AG09319 (cell line): ENCODE measurements around the gene SMC3.
"Not testable (repeated sequence)": the region's sequence is repeated elsewhere in the genome, so short reads cannot be mapped to it uniquely, and the experiment has no call there.

Source experiments
- DNase-seq: peaks from one replicate; pipeline ENCODE4 v3.0.0-alpha.2; 2010; ENCODE audit warnings: low read depth; ENCODE audit errors: extremely low read depth
- CTCF ChIP-seq: IDR thresholded peaks from 2 replicates; pipeline ENCODE4 v1.5.1; 2011; ENCODE audit warnings: low read depth, mild to moderate bottlenecking, inconsistent platforms, low read length, moderate library complexity

SMC3 gene

GRCh38 chr10:110618230-110618610 is 50.7 kb downstream of the SMC3 start:
- no peak for DNase-seq
- no peak for TF ChIP-seq CTCF

DNA sequence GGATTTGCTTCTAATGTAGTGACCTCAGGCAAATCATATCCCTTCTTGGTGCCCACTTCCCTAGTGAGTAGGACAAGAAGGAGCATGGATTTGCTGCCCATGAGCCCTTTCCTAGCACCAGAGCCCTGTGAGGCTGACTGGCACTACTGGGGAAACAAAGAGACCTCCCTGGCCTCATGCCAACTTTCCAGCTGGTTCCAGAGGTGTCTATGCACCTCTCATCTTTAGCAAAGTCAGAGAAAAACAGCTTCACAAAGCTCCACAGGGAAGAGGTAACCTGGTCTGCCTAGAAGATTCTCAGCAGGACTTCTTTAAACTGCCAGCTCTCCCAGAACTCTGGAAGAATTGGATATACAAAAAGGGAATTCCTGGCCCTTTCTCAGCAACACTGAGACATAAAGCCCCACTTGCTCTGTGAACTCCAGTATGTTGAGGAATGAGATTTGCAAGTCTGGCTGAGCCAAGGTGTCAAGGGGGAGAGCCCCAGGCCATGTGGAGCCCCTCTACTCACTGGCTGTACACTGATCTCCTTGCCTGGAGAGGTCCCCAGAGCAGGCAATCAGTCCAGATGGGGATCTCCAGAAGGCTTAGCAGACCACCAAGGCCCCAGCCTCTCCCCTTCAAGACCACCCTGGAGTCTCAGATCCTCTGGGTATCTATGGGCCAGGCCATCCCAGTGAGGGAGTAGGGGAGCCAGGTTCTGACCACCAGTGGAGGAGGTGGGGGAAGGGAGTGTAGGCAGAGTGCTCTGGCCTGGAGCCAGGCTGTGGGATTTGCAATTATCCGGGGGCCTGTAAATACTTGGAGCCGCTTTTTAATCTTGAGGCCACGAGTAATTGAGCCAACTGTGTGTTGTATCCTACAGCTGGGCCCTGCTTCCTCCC is 52.3 kb downstream of the SMC3 start:
- no peak for DNase-seq
- TF ChIP-seq CTCF: no peak

DNA sequence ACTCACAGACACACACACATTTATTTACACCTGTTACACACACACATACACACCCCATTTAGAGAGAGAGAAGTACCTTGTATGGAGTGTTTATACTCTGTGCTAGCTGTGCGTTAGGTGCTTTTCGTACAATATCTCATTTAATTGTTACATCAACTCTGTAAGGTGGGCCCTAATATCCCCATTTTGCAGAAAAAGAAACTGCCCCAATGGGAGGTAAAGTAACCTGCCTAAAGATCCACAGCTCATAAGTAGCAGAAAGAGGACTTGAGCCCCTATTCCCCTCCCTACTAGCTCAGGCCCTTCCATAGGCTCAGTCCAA is 52.9 kb downstream of the SMC3 start:
- no peak for DNase-seq
- TF ChIP-seq CTCF: no peak

GRCh38 chr10:110623316-110623715 is 55.8 kb downstream of the SMC3 start:
- not testable (repeated sequence) for DNase-seq

DNA sequence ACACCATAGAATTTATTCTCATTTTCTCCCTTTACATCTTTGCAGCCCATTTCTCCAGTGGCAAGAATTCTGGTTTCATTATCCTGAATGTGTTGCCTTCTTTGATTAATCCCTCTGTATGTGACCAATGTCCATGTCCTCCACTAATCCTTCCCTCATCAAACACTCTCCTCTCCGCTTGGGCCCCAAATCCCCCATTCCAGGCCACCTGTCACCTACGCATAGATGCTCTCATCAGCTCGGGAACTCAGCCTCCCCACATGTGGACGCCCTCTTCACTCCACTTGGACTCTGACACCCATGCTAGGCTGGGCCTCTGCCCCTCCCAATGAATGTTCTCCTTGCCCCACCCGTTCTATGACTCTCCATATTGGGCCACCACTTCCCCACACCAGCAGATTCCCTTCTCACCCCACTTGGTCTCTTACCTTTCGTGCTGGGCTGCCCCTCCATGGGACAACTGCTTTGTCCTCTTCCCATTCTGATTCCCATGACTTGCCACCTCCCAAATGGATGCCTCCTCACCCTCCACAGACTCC is 57.9 kb downstream of the SMC3 start:
- DNase-seq: no peak
- TF ChIP-seq CTCF: no peak

- no peak for DNase-seq
- TF ChIP-seq CTCF: no peak
These were observed 58.7 kb downstream of the SMC3 start for GRCh38 chr10:110625951-110626855.

DNA sequence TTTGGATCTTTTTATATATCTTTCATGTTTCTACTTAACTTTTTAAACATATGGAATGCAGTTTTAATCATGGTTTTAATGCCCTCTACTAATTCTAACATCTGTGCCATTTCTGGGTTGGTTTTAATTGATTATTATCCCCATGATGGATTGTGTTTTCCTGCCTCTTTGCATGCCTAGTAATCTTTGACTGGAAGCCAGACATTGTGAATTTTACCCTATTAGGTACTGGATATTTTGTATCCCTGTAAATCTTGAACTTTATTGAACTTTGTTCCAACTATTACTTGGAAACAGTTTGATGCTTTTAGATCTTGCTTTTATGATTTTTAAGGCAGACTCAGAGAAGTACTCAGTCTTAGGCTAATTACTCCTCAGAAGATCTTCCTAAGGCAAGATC is 60.7 kb downstream of the SMC3 start:
- no peak for DNase-seq
- no peak for TF ChIP-seq CTCF
